Body of pancreas (tissue), 4 donors: Measurements from ENCODE around the gene ABCC1.

Experiments
- POLR2A ChIP-seq, 3 donors: fragments of 450-650 bp; IDR thresholded peaks; one replicate each; pipeline ENCODE4 v1.6.1; 2016; ENCODE audit warnings: antibody characterized with exemption in 3 of 3, mild to moderate bottlenecking in 2 of 3
- TF ChIP-seq, protein P1 (sequence below), 7 experiments: fragments of 450-650 bp in 4 of 7; fragments of 200-600 bp in 3 of 7; sonication (generic) in 3 of 7; IDR thresholded peaks; one replicate each; pipeline ENCODE4 v1.5.1; 2016 to 2019; ENCODE audit warnings: antibody characterized with exemption in 7 of 7

DNA sequence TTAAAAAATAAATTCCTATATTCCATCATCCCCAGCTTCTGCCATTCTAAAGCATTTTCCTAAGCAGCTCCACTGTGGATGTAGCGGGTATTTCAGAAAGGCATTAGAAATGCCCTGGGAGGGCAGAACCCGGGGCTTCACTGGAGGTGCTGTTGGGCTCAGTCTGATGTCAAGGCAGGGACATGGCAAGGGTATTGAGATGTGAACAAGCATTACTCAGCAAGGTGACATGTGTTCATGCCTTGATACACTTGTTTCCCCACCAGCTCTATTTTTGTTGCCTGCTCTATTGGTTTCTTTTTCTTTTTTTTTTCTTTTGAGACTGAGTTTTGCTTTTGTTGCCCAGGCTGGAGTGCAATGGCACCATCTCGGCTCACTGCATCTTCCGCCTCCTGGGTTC lies 35.7 kb downstream of the ABCC1 start:
- TF ChIP-seq, protein P1, sequence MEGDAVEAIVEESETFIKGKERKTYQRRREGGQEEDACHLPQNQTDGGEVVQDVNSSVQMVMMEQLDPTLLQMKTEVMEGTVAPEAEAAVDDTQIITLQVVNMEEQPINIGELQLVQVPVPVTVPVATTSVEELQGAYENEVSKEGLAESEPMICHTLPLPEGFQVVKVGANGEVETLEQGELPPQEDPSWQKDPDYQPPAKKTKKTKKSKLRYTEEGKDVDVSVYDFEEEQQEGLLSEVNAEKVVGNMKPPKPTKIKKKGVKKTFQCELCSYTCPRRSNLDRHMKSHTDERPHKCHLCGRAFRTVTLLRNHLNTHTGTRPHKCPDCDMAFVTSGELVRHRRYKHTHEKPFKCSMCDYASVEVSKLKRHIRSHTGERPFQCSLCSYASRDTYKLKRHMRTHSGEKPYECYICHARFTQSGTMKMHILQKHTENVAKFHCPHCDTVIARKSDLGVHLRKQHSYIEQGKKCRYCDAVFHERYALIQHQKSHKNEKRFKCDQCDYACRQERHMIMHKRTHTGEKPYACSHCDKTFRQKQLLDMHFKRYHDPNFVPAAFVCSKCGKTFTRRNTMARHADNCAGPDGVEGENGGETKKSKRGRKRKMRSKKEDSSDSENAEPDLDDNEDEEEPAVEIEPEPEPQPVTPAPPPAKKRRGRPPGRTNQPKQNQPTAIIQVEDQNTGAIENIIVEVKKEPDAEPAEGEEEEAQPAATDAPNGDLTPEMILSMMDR (IDR thresholded peaks at IDR 0.05) = no peak
- no peak for TF ChIP-seq POLR2A (IDR thresholded peaks at IDR 0.05)
